Activated naive CD4-positive, alpha-beta T cell (primary cell): ENCODE results near the gene SPTLC2.
"Not testable (repeated sequence)": the region's sequence is repeated elsewhere in the genome, so short reads cannot be mapped to it uniquely, and the experiment has no call there.

Experiments used
- DNase-seq, 4 experiments: peaks; one replicate each; lab custom pipeline; 2025; lab: John Stamatoyannopoulos, UW

The SPTLC2 gene

DNA sequence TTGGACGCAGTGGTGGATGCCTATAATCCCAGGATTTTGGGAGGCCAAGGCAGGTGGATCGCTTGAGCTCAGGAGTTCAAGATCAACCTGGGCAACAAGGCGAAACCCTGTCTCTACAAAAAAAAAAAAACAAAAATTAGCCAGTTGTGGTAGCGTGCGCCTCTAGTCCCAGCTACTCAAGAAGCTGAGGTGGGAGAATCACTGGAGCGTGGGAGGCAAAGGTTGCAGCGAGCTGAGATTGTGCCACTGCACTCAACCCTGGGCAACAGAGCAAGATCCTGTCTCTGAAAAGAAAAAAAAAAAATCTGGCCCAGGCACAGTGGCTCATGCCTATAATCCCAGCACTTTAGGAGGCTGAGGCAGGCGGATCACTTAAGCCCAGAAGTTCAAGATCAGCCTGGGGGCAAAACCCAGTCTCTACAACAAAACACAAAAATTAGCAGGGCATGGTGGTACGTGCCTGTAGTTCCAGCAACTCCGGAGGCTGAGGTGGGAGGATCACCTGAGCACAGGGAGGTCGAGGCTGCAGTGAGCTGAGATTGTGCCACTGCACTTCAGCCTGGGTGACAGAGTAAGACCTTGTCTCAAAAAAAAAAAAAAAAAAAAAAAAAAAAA is 27.9 kb downstream of the SPTLC2 start:
- not testable (repeated sequence) for DNase-seq

DNA sequence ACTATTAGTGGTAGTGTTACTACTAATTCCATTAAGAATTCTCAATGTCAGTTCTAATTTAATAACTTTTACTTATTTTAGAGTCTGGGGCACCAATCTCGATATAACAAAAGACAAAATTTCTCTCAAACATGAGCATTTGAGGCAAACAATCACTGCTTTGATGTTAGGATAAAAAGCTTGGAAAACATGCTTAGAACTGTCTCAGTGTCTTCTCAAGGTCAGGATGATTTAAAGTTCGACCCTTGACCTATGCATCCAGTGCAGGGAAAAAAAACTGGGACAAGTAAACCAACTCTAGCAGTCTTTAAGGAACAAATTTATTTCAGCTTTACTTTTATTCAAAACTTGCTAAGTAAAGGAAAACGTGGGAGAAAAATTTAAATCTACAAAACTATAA is 31.1 kb downstream of the SPTLC2 start:
- no peak for DNase-seq

GRCh38 chr14:77584809-77585208 is 31.6 kb downstream of the SPTLC2 start:
- DNase-seq, result no peak

DNA sequence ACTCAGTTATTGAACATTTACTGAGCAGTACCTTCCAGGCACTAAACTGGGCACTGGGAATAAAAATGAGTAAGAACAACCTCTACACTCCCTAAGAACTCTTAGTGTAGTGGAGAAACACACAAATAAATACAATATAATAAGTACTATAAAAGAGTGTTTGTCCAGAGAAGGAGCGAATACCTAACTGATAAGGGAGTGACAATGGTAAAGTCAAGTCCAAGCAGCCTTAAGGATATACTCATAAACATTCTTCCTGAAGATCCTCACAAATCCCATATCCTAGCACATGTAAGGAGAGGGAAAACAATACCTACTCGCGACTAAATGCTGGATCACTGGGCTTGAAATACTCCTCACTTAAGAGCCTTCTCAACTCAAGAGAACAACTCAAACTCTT is 32.8 kb downstream of the SPTLC2 start:
- DNase-seq, result no peak

- no peak for DNase-seq
These were observed 33.9 kb downstream of the SPTLC2 start for GRCh38 chr14:77582511-77582910.

- DNase-seq, result no peak
These were observed 35.4 kb downstream of the SPTLC2 start for GRCh38 chr14:77580964-77581505.

- no peak for DNase-seq
These were observed 36.0 kb downstream of the SPTLC2 start for GRCh38 chr14:77580477-77580876.

DNA sequence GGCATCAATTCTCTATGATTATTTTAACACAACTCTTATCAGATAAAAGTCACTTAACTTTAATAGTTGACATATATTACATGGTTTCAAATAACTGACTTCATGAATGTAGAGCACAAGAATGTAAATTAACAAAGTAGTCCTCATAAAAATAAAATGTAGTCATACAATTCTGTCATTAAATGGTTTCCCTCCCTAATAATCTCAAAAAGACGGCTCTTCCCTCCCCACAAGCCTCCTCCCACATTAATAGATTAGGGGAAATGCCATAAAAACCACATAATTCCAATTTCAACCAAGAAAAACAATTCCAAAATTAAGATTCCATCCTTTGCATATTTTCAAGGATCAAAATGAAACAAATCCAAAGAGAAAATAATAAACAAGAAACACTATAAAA is 36.7 kb downstream of the SPTLC2 start:
- no peak for DNase-seq

DNA sequence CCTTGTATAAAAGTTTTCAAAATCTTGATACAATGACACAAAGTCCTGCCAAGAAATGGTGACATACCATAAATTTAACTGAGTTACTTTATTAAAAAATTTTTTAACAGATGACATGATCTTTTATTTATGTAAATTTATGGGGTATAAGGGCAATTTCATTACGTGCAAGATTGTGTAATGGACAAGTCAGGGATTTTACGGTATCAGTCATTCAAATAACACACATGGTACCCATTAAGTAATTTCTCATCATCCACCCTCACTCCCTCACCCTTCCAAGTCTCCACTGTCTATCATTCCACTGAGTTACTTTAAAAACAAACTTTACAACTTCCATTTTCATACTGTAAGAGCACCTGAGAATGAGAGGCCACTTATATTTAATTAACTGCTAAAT is 37.4 kb downstream of the SPTLC2 start:
- DNase-seq, result no peak

DNA sequence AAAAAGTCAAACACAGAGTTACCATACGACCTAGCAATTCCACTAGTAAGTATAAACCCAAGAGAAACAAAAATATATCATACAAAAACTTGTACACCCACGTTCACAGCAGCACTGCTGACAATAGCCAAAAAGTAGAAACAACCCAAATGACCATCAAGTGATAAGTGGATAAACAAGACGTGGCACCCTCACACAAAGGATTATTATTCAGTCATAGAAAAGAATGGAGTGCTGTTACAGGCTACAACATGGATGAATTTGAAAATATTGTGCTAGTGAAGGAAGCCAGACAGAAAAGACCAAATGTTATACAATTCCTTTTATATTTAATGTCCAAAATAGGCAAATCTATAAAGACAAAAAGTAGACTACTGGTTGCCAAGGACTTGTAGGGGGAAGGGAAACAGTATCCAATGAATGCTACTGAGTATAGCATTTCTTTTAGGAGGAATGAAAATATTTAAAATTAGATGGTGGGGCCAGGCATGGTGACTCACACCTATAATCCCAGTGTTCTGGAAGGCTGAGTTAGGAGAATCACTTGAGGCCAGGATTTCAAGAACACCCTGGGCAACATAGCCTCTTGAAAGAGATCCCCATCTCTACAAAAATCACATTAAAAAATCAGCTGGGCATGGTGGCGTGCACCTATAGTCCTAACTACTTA is 41.9 kb downstream of the SPTLC2 start:
- DNase-seq, result no peak

DNA sequence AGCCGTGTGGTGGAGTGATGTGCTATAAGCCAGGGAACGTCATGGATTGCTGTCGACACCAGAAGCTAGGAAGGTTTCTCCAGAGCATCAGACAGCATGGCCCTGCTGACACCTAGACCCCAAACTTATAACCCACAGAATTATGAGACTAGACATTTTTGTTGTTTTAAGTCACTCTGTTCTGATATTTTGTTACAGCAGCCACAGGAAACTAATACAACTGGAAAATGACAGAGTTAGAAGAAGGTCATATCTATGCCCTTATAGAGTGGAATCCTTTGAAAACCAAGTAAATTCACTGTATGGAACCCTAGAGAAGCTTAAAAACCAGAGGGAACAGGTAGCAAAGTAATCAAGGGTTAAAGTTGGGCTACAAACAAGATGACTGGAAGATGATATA is 42.5 kb downstream of the SPTLC2 start:
- DNase-seq, result no peak

DNA sequence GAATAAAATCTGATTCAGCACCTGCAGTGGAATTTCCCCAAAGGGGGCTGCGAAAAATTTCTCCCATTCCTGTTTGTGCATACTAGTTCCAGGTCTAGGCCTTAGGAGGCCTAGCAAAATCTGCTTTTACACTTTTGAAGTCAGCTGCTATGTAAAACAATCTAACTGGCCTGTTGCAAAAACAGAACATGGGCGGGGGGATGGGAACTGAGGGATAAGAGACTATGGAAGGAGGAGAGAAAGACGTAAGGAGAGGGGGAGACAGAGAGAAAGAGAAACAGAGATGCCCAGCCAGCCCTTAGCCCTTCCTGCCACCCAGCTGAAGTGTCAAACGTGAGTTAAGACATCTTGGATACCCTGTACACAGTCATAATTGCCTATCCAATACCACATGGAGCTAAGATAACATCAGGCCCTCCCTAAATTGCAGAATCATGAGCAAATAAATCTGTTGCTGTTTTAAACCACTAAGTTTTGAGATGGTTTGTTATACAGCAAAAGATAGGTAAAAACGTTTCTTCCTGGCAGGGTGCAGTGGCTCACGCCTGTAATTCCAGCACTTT is 45.6 kb downstream of the SPTLC2 start:
- DNase-seq, result no peak

- no peak for DNase-seq
These were observed 50.5 kb downstream of the SPTLC2 start for GRCh38 chr14:77565994-77566305.

GRCh38 chr14:77565289-77565993 is 51.0 kb downstream of the SPTLC2 start:
- DNase-seq, result no peak

GRCh38 chr14:77562681-77563080 is 53.8 kb downstream of the SPTLC2 start:
- no peak for DNase-seq

GRCh38 chr14:77561881-77562280 is 54.6 kb downstream of the SPTLC2 start:
- no peak for DNase-seq

DNA sequence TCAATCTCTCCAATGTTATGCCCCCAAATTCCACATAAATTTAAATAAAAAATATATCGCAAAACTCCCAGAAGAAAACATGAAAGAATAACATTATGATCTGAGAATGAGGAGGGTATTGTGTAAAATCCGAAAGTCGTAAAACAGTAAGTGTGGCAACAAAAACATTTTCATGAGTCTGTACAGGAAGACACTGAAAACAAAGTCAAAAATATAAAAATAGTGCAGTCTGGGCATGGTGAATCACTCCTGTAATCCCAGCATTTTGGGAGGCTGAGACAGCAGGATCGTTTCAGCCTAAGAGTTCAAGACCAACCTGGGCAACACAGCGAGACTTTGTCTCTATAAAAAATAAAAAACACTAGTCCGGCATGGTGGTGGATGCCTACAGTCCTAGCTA is 57.1 kb downstream of the SPTLC2 start:
- no peak for DNase-seq

GRCh38 chr14:77557391-77557790 is 59.0 kb downstream of the SPTLC2 start:
- DNase-seq, result no peak

- no peak for DNase-seq
These were observed 59.5 kb downstream of the SPTLC2 start for GRCh38 chr14:77556946-77557345.

- no peak for DNase-seq
These were observed 61.4 kb downstream of the SPTLC2 start for GRCh38 chr14:77554816-77555599.

- no peak for DNase-seq
These were observed 62.2 kb downstream of the SPTLC2 start for GRCh38 chr14:77554207-77554606.

GRCh38 chr14:77549451-77549850 is 67.0 kb downstream of the SPTLC2 start:
- DNase-seq, result no peak
